GM12878 (cell line): Measurements from ENCODE around the gene TPT1. TPM values are rescaled to one million over a fixed set of nuclear protein-coding genes. Genes with fewer than 3 reads are reported as not detected.

ENCODE experiments used
- BACH1 ChIP-seq: fragments of 450-650 bp; IDR thresholded peaks from 2 replicates; pipeline ENCODE4 v1.6.1; 2017; ENCODE audit warnings: mild to moderate bottlenecking, borderline replicate concordance
- EED ChIP-seq: sonication (generic); IDR thresholded peaks from 2 replicates; pipeline ENCODE4 v1.6.1; 2016; ENCODE audit warnings: antibody characterized with exemption, low read depth
- ESRRA ChIP-seq: IDR thresholded peaks from 2 replicates; pipeline ENCODE4 v1.6.1; 2012; ENCODE audit warnings: mild to moderate bottlenecking, low read length, improper control_type of control experiment
- RBBP5 ChIP-seq: fragments of 200-600 bp; sonication (generic); conservative IDR thresholded peaks from 2 replicates; pipeline ENCODE4 v1.6.1; 2016
- SPI1 ChIP-seq: IDR thresholded peaks from 2 replicates; pipeline ENCODE4 v1.6.1; 2011; ENCODE audit warnings: low read depth, mild to moderate bottlenecking, low read length, moderate library complexity, borderline replicate concordance; ENCODE audit not compliant: insufficient read depth
- SRF ChIP-seq, 2 experiments: IDR thresholded peaks; 2 replicates each; pipeline ENCODE4 v1.6.1; 2011; ENCODE audit warnings: low read depth in 2 of 2, low read length in 2 of 2, mild to moderate bottlenecking in 1 of 2, moderate library complexity in 1 of 2
- ZBED1 ChIP-seq: IDR thresholded peaks from 2 replicates; pipeline ENCODE4 v1.6.1; 2016; ENCODE audit warnings: borderline replicate concordance
- ZBTB11 ChIP-seq: fragments of 450-650 bp; formaldehyde crosslinking; IDR thresholded peaks from 2 replicates; pipeline ENCODE4 v1.5.0; 2022; ENCODE audit warnings: mild to moderate bottlenecking, missing genetic modification characterization
- polyA plus RNA-seq, 11 experiments: library from polyadenylated mRNA; depleted of rRNA in 4 of 11; unstranded in 6 of 11; stranded (reverse) in 5 of 11; fragments of >200 nt; fragmentation: Nextera tagmentation in 4 of 11; fragmentation: Illumina TruSeq in 1 of 11; extraction: Ambion mirVana in 4 of 11; extraction: Trizol in 1 of 11; gene quantifications; 1 replicate in 1 of 11; 2 replicates in 10 of 11; pipeline versions ENCODE4 v1.2.1 to v1.2.3, GENCODE V29; 2011 to 2016; ENCODE audit warnings: inconsistent platforms in 2 of 11, missing spikeins in 2 of 11, low read depth in 1 of 11
- total RNA-seq, 4 experiments: library from RNA; depleted of rRNA in 3 of 4; stranded (reverse); fragments of >200 nt in 3 of 4; fragmentation: Illumina TruSeq in 1 of 4; extraction: Trizol in 1 of 4; gene quantifications; 2 replicates each; pipeline versions ENCODE4 v1.2.1 to v1.2.3, GENCODE V29; 2013 to 2021

The TPT1 gene
- total and polyA plus RNA-seq, 10 of the 15 experiments (the other 5 are each of a cell fraction or from before 2014, with no cell fraction given) = 1,038 to 5,925 (median 2,336) TPM

- TF ChIP-seq ZBTB11 (CRISPR knock-in tag) = no peak
- TF ChIP-seq EED = no peak
- no peak for TF ChIP-seq RBBP5
- TF ChIP-seq ESRRA = no peak
- TF ChIP-seq ZBED1 = no peak
- no peak for TF ChIP-seq BACH1
- TF ChIP-seq SPI1 = no peak
- no peak for TF ChIP-seq SRF (IDR thresholded peaks at IDR 0.05; ENCODE audit: low read depth in 2 of 2, low read length in 2 of 2)
Observed at GRCh38 chr13:45341799-45342500, 967 bp upstream of the TPT1 start (continued).
